ENCODE data around the gene PCDH1.

GRCh38 chr5:141873933-141874261 lies 4.3 kb downstream of the PCDH1 start:
- TF ChIP-seq FOSL1 (IDR thresholded peaks at IDR 0.05; ENCODE audit: insufficient read depth, low read depth, low read length) (no peak), POLR2A (IDR thresholded peaks at IDR 0.05; ENCODE audit: control extremely low read depth in 1 of 2, low read depth in 2 of 2, low read length in 2 of 2) (no peak), CHD1 (IDR thresholded peaks at IDR 0.05; ENCODE audit: low read depth, low read length) (no peak), EZH2 (IDR thresholded peaks at IDR 0.05; ENCODE audit: low read depth, low read length, severe bottlenecking) (no peak), BRCA1 (IDR thresholded peaks at IDR 0.05; ENCODE audit: low read depth, low read length) (no peak), YY1 (IDR thresholded peaks at IDR 0.05; ENCODE audit: low read depth, low read length) (no peak), HDAC2 (IDR thresholded peaks at IDR 0.05; ENCODE audit: borderline replicate concordance in 1 of 2, low read depth in 2 of 2, low read length in 2 of 2) (no peak)

Measured in H1 (cell line).